Activated naive CD8-positive, alpha-beta T cell treated with anti-CD3 and anti-CD28 coated beads, Interleukin-2, amount 10 ng/mL, durations not matched to agents 7 days and 5 days (primary cell): ENCODE measurements around the gene HSD3B7. TPM values are rescaled to one million over a fixed set of nuclear protein-coding genes. Genes with fewer than 3 reads are reported as not detected.

ENCODE experiments used
- ATAC-seq: fragments of 150-1000 bp; cut with Tn5 transposase; one replicate; pipeline ENCODE4 v1.10.0; 2021; ENCODE audit warnings: low read depth, moderate library complexity
- POLR2A ChIA-PET: fragments of 350-600 bp; sonication (Branson Sonifier 250); formaldehyde crosslinking; loops from one replicate; lab custom pipeline; 2021; ENCODE audit warnings: antibody characterized with exemption; lab: Charles Lee
- DNase-seq: peaks from one replicate; pipeline ENCODE4 v3.0.0; 2021
- H3K27ac Mint-ChIP-seq: one replicate; pipeline ENCODE4 v1.8.0; 2022; ENCODE audit warnings: mild to moderate bottlenecking, mixed read lengths
- H3K27me3 Mint-ChIP-seq: one replicate; pipeline ENCODE4 v1.8.0; 2022; ENCODE audit warnings: mild to moderate bottlenecking, moderate library complexity, mixed read lengths
- H3K36me3 Mint-ChIP-seq: one replicate; pipeline ENCODE4 v1.8.0; 2021; ENCODE audit warnings: mild to moderate bottlenecking, mixed read lengths
- H3K4me1 Mint-ChIP-seq: one replicate; pipeline ENCODE4 v1.8.0; 2021; ENCODE audit warnings: mixed read lengths
- H3K4me3 Mint-ChIP-seq: one replicate; pipeline ENCODE4 v1.8.0; 2022; ENCODE audit warnings: mild to moderate bottlenecking, moderate library complexity, mixed read lengths
- H3K9me3 Mint-ChIP-seq: one replicate; pipeline ENCODE4 v1.8.0; 2021; ENCODE audit warnings: mixed read lengths
- total RNA-seq, 2 experiments: library from RNA; stranded (reverse); gene quantifications; one replicate each; pipeline ENCODE4 v1.2.3, GENCODE V29; 2021

The HSD3B7 gene
- total RNA-seq, 2 experiments from 2014 or later: 8.5 to 10.9 TPM

DNA sequence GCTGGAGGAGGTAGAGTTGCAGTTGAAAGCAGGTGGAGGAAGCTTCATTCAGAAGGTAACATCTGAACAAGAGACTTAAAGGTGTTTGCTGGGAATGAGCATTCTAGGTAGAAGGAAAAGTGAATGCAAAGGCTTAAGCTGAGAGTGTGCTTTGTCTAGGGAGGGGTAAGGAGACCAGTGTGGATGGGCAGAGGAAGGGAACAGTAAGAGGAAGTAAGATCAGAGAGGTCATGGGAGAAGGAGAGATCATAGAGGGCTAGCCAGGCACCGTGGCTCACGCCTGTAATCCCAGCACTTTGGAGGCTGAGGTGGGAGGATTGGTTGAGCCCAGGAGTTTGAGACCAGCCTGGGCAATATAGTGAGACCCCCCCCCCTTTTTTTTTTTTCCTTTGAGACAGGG is 51.7 kb downstream of the HSD3B7 start:
- H3K9me3 Mint-ChIP-seq: no peaks in the 10 kb centered on the region
- peaks cover 10% of the 10 kb centered on the region for H3K36me3 Mint-ChIP-seq
- POLR2A ChIA-PET: interaction anchor here (0.7 kb wide), 1 partner anchor 48 kb away, joined by 3 read pairs; no protein-coding TSS in a partner anchor
- no peaks in the 10 kb centered on the region for H3K27me3 Mint-ChIP-seq
- no peak overlapping the region for H3K4me3 Mint-ChIP-seq
- no peak for DNase-seq
- no peak for ATAC-seq
- peaks cover 21% of the 10 kb centered on the region for H3K4me1 Mint-ChIP-seq
- no peak overlapping the region for H3K27ac Mint-ChIP-seq

Other genes starting within 250 kb of the HSD3B7 start
- 10 to 100 TPM; 48.2 to 48.9 TPM for gene PHKG2, start 236.8 kb upstream of the HSD3B7 start, total RNA-seq
- gene CFAP119, start 223.1 kb upstream of the HSD3B7 start, total RNA-seq: 1 to 10 TPM; 4.4 TPM
- 100 to 1,000 TPM in 1 of 2 experiments, 10 to 100 TPM in 1; 94.7 to 105 TPM for gene RNF40, start 222.9 kb upstream of the HSD3B7 start, total RNA-seq
- gene ZNF629, start 198.0 kb upstream of the HSD3B7 start, total RNA-seq: 1 to 10 TPM; 5.2 to 6.0 TPM
- 10 to 100 TPM; 31.1 to 31.8 TPM for gene BCL7C, start 91.1 kb upstream of the HSD3B7 start, total RNA-seq
- gene CTF1, start 88.6 kb upstream of the HSD3B7 start, total RNA-seq: under 1 TPM; 0.19 to 0.37 TPM
- gene FBXL19, start 61.6 kb upstream of the HSD3B7 start, total RNA-seq: 10 to 100 TPM; 20.1 to 24.4 TPM
- gene ORAI3, start 36.1 kb upstream of the HSD3B7 start, total RNA-seq: 10 to 100 TPM; 24.6 to 25.8 TPM
- gene SETD1A, start 27.5 kb upstream of the HSD3B7 start, total RNA-seq: 10 to 100 TPM; 27.6 to 33.4 TPM
- gene STX1B, start 25.4 kb downstream of the HSD3B7 start, total RNA-seq: 1 to 10 TPM; 3.1 to 3.5 TPM
- 10 to 100 TPM; 82.8 to 84.8 TPM for gene STX4, start 48.4 kb downstream of the HSD3B7 start, total RNA-seq
- 10 to 100 TPM; 17.9 to 20.5 TPM for gene ZNF668, start 89.0 kb downstream of the HSD3B7 start, total RNA-seq
- gene ZNF646, start 89.2 kb downstream of the HSD3B7 start, total RNA-seq: 10 to 100 TPM; 37.3 to 38.7 TPM
- gene PRSS53, start 103.7 kb downstream of the HSD3B7 start, total RNA-seq: 10 to 100 TPM; 10.4 to 10.9 TPM
- 10 to 100 TPM; 79.4 to 80.4 TPM for gene VKORC1, start 109.6 kb downstream of the HSD3B7 start, total RNA-seq
- gene BCKDK, start 123.2 kb downstream of the HSD3B7 start, total RNA-seq: 10 to 100 TPM; 35.8 to 37.0 TPM
- gene KAT8, start 132.5 kb downstream of the HSD3B7 start, total RNA-seq: 10 to 100 TPM; 66.5 to 72.9 TPM
- gene PRSS8, start 150.5 kb downstream of the HSD3B7 start, total RNA-seq: not detected
- gene PRSS36, start 164.9 kb downstream of the HSD3B7 start, total RNA-seq: 1 to 10 TPM in 1 of 2 experiments, under 1 TPM in 1; 0.31 to 1.1 TPM
- gene FUS, start 194.9 kb downstream of the HSD3B7 start, total RNA-seq: 100 to 1,000 TPM; 540 to 618 TPM
- 10 to 100 TPM; 82.3 to 87.0 TPM for gene PYCARD, start 217.6 kb downstream of the HSD3B7 start, total RNA-seq
- gene TRIM72, start 228.9 kb downstream of the HSD3B7 start, total RNA-seq: not detected
- not detected for gene PYDC1, start 231.9 kb downstream of the HSD3B7 start, total RNA-seq